GM20431 (cell line): ENCODE results near the gene GABARAP.

Experiments used
- in situ Hi-C: fragments of 300-500 bp; cut with MseI, MboI; formaldehyde crosslinking; loops from one replicate; pipeline ENCODE4 v1.15.0; 2020; ENCODE audit warnings: low sequenced_read_pairs; ENCODE audit not compliant: unreplicated experiment

The GABARAP gene

DNA sequence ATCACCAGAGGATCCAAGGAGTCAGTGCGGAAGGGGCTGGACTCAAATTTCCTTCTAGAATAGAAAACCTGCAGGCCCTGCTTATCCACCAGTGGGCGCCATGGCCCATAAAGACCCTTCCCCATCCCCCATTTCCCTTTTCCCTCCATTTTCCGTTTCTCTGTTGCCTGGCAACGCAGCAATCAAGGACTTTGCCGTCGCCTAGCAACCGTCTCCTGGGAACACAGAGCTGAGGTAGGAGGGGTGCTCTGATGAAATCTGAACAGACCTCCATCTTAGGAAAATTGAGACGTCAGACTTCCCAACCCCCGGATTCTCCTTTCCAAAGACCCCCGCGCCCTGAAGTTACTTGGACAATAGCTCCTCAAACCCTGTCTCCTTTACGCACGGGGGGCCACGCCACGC, 28.4 kb downstream of the GABARAP start:
- in situ Hi-C loops, result no loop called here

DNA sequence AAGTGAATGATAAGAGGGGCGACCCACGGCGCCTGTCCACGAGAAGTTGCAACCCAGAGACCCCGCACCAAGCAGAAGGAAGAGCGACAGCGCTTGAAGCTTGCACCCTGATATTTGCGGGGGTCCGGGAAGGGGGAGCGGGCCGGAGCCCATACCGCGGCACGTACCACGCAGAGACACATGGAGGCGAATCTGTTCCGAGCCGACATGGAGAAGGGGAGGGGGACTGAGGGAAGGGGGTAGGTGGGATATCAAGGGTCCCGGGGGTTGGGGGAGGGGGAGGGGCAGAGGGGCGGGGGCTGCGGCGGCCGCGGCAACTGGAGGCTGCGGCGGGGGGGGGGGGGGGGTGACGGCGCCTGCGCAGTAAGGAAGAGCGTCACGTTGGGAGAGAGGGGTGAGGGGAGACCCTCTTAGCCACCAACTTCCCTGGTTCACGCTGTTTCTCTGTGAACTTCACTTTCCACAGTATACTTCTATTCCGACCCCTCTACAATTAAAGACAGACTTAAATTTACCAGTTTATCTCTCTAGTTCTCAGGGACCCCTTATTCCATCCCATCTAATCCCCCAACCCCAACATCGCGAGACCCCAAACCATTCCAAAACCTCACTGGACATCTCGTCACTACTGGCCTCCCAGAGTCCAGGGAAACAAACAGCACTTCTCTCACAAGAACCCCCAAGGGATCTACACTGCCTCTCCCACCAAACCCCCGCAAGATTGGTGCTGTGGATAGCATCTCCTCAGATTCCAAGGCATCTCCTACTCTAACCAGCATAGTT, 30.6 kb downstream of the GABARAP start:
- in situ Hi-C loops, result no loop called here

DNA sequence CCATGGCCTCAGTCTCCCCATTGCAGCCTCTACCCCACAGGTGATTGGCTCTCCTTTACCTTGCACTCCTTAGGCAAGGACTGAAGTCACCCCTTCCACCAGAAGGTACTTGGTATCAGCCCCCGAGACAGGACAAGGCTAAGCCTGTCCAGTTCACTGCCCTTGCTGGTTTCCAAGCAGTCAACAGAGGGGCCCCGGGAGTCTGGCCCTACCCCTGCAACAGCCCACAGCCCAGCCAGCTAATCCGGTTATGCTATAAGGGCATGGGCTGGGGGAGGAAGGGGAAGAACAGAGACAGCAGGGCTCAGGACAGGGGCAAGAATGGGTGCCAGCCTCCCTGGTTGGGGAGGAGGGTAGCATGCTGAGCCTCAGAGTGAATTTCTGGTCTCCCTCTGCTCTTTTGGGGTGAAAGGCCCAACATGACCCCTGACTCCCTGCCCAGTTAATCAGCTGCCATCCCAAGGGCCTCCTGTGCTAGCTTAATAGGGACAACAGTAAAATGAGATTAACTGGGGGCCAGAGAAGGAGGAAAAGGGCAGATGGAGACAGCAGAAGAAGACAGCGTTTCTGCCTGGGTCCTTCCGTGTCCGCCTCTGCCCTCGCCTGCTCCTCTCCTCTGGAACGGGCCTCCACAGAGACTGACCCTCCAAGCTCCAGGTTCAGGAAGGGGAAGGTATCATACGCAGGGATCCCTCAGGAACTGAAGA, 33.3 kb downstream of the GABARAP start:
- in situ Hi-C loops, result no loop called here

DNA sequence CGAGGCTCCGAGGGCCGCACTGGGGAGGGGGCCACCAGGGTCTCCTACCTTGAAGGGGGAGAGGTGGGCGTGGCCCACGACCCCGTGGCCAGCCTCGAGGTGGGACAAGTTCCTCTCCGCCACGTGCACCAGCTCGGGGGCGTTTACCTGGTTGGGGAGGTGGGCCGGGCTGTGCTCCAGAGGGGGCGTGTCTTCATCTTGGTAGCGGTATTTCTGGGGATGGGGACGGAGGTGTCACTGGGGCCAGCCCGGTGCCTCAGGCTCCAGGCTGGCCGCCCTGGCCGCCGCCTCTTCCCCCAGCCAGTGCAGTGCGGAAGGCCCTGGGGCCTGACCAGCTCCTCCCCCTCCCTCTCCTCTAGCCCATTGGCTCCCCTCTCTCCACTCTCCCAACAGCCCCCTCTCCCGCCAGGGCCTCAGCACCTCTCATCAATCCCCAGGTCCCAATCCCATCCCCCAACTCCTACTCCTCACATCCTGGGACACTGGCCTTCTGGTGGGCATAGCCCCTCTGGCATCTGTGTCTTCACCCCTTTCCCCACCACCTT, 34.1 kb downstream of the GABARAP start:
- in situ Hi-C loops, result no loop called here

DNA sequence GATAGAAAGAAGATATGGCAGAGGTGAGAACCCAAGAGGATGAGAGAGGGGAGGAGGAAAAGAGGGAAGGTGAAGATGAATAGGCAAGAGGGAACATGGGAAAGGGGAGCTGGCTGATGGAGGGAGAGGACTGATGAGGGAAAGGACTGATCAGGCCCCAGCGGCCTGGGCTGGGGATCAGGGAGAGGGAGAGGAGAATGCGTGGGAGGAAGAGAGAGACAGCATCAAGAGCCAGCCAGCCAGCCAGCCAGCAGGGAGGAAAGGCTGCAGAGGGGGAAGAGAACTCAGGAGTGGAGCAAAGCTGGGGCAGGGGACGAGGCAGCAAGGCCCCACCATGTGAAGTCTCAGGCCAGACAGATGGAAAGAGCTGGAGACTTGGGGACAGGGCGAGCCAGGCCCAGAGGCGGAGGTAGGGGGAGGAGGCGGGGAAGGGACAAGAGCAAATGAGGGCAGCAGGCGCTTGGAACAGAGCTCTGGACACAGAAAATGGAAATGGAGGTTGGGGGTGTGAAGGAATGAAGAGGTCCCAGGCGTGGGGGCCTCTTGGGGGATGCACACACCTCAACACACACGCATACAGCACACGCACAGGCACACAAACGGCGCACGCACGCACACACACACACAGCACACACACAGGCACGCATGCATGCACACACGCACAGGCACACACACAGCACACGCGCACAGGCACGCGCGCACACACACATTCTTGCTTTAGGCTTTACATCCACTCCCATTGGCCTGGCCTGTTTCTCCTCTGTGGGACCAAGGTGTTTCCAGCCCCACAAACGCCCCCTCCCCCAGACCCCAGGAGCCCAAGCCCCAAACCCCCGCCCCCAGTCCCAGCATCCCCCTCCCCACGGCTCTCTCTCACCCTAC, 34.9 kb downstream of the GABARAP start:
- in situ Hi-C loops, result no loop called here

DNA sequence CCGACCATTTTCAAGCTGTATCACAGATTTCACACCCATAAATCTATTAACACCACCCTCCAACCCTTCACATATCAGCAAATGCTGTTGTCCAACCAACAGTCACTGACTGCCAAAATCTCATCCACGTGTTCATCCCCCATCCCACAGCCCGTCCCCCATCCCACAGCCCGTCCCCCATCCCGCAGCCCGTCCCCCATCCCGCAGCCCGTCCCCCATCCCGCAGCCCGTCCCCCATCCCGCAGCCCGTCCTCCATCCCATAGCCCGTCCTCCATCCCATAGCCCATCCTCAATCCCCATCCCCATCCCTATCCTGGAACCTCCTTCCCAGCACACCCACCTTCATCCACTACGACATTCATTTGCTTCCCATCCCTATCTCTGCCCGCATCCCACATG, 36.7 kb downstream of the GABARAP start:
- in situ Hi-C loops, result no loop called here

DNA sequence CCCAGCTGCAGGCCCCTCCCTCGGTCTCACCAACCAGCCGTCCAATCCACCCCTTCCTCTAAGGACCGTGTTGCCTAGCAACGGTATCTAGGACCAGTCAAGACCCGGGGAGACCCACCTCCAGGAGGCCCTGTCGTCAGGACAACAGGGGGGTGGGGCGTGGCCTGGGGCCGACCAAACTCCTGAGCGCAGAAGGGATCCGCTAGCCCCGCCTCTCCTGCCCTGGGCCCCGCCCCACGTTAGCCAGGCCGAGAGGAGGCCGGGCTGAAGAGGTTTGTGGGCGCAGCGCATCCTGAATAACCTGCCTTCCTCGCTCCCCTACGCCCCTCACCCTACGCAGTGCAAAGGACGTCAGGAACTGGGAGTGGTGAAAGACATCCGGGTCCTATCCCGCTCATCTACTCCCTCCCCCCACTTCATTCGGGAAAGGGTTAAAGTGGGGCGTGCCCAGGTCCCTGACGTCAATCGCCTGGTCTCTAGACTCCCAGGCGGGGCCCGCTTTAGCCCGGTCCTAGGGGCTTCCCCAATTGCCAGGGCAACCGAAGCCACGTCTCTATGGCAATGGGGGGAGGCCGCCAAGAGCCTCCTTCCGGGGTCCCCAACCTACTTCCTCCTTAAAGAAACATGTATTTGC, 37.3 kb downstream of the GABARAP start:
- in situ Hi-C loops, result no loop called here

DNA sequence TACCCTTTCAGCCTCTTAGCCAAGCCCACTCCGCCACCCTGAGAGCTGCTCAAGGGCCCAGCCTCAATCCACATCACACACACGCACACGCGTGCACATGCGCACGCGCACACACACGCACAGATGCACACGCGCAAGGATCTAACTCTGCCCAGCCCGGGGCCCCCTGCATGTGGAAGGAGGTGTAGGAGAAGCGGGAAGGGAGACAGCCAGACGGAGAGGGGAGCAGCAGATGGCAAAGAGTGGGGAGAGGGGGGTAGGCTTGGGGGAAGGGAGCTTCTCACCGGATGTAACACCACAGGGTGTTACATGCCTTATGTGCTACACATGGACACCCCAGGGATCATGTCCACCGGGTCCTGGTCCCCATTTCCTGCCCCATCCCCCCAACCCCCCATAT, 37.9 kb downstream of the GABARAP start:
- in situ Hi-C loops, result no loop called here

DNA sequence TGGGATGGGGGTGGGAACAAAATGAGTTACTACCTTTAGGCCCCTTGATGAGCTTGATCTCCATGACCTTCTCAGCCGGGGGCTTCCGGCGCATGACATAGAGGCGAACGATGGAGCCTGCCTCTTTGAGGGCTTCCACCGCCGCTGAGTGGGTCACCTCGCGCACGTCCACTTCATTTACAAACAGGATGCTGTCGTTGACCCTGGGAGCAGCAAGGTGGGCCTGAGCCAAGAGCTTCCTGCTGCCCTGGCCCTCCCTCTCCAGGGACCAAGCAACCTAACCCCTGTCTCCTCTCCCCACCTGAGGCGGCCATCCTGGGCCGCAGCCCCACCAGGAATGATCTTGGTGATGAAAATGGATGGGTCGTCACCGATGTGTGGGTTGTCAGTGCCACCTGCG, 38.9 kb downstream of the GABARAP start:
- in situ Hi-C loops, result no loop called here

DNA sequence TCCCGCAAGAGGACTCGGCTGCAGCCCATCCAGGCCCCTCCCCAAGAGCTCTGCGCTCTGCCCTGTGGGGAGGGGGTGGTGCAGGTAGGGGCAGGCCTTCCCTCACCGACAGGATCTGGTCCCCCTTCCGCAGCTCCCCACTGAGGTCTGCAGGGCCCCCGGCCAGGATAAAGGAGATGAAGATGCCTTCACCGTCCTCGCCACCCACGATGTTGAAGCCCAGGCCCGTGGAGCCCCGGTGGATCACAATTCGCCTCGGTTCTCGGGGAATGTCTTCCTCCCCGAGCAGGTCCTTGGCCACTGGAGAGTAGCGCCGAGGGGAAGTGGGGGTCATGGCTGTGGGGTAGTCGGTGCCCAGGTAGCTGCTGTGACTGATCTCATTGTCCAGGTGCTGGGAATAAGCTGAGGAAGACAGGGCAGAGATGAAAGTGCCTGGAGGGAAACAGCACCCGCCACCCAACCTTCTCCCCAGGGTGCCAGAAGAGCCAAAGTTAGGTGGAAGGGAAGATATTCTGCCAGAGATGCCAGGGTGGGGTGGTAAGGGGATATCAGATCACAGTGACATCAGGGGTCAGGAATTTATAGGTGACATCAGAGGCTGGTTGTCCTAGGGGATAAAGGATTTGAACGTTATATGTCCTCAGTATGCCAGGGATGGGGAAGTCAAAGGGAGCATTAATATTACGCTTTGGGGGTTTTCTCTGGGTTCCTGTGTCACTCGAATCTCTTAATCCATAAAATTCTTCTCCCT, 45.4 kb downstream of the GABARAP start:
- in situ Hi-C loops, result no loop called here

DNA sequence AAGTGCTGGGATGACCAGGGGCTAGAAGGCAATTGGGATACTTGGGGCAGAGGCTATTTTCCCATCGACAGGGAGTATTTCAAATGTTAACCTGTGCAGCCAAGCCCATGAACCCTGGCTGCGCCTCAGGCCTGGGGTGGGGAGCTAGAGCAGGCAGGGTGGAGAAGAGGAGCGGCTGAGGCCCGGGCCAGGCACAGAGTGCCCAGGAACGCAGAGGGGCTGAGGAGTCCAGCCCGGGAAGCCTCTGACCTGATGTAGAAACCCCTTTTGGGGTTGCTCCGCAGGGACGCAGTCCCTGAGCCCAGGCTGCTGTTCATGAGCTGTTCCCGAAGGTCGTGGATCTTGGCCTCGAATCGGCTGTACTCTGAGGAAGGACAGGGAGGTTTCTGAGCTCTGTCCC, 46.3 kb downstream of the GABARAP start:
- in situ Hi-C loops, result no loop called here

DNA sequence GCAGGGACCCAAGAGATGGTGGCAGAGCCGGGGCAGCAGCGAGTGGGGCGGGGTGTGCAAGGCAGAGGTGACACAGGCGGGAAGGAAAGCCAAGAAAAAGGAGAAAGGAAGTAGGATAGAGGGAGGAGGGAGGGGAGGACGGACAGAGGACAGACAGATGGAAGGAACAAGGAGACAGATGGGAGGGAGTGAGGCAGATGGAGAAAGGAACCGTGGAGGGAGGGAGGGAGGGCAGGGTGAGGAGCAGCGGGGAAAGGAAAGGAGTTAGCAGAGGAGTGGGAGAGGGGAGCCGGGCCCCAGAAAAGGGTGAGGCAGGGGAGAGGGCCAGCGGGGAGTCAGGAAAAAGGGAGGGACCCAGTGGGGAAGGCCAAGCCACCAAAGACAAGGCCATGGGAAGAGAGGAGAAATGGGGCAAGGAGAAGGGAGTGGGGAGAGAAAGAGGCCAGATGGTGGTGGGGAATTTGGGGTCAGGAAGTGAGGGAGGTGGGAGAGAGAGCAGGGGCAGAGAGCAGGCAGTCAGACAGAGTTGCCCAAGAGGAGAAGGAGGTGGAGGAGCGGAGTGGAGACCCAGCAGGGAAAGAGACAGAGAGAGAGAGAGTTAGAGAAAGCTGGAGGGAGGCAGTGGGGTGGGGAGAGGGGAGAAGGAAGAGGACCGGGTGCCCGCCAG, 49.8 kb downstream of the GABARAP start:
- in situ Hi-C loops, result no loop called here

DNA sequence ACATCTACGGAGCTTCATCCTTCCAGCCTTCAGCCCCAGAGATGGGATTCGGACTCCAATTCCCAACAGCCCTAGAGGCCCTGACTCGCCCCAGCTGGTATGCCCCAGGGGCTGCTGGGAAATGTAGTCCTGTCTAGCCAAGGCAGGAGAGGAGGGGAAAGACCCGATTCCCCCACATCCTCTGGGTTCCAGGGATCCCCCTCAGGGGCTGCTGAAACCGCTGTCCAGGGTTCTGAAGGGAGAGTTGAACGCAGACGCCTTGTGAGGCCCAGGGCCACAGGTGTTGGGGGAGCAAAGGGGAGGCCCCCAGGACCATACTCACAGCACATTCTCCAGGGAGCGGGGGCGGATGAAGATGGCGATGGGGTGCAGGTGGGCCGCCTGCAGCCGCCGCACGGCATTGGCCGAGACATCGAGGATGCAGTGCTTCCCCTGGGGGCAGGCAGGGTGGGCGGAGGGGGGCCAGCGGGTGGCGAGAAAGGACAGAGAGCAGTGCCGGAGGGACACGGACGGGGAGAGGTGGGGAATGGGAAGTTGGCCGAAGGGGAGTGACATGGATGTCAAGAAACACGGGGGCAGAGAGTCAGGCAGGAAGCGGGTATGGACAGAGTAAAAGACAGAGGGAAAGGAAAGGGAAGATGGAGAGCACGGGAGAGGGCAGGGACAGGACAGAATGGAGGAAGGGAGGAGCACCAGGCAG, 50.5 kb downstream of the GABARAP start:
- in situ Hi-C loops, result no loop called here

DNA sequence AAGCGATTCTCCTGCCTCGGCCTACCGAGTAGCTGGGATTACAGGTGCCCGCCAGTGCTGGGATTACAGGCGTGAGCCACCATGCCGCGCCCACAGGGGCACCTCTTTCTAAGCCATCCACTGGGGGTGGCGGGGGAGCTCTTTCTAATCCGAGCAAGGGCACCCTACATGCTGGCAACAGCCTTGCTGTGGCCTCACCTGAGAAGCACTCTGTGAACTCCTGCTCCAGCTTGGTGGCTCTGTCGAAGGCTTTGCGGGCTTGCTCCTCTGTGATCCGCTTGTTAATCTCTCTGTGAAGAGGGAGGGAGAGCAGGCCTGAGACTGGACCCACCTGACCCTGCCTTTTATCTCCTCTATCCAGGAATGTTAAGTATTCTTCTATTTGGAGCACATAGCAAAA, 51.2 kb downstream of the GABARAP start:
- in situ Hi-C loops, result no loop called here

DNA sequence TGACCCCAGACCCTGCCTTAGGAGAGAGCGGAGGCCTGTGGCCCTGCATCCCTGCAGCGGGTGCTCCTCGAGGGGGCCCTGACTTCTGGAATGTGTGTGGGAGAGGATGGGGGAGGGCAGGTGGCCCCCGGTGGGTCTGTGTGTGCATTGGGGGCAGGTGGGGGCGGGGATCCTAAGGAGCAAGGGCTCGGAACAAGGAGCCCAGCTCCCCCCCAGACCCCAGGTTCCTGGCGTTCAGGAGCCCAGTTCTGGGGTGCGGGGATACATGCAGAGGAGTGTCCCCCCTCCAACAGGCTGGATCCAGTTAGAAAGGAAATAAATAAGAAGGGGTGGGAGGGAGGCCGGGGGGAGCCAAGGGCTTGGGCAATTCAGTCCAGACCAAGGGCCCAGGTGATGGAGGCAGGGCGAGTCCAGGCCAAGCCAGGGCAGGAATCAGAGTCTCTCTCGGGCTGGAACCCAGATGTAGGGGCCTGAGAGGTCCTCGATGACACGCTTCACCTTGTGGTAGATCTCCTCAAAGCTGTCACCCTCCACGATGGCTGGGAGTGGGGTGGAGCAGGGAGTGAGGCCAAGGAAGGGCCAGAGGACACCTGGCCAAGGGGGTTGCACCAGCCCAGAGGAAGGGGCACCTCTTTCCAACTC, 51.9 kb downstream of the GABARAP start:
- in situ Hi-C loops, result no loop called here
